IgD-negative memory B cell (primary cell): ENCODE data around the gene GCSH. TPM values are rescaled to one million over a fixed set of nuclear protein-coding genes. Genes with fewer than 3 reads are reported as not detected.
A peak's percentile ranks its signal among the peaks of the same experiment; 100 is the strongest.

Experiments
- H3K27ac Mint-ChIP-seq, 3 donors: one replicate each; pipeline ENCODE4 v1.8.0; 2020 to 2022; ENCODE audit warnings: mild to moderate bottlenecking in 3 of 3, mixed read lengths in 3 of 3, moderate library complexity in 1 of 3
- H3K27me3 Mint-ChIP-seq: one replicate; pipeline ENCODE4 v1.8.0; 2021; ENCODE audit warnings: mixed read lengths
- H3K36me3 Mint-ChIP-seq: one replicate; pipeline ENCODE4 v1.8.0; 2020; ENCODE audit warnings: mild to moderate bottlenecking, mixed read lengths
- H3K4me1 Mint-ChIP-seq, 3 donors: one replicate each; pipeline ENCODE4 v1.8.0; 2020 to 2022; ENCODE audit warnings: mixed read lengths in 3 of 3, mild to moderate bottlenecking in 1 of 3
- H3K4me3 Mint-ChIP-seq, 4 donors: one replicate each; pipeline ENCODE4 v1.8.0; 2020 to 2022; ENCODE audit warnings: mild to moderate bottlenecking in 4 of 4, mixed read lengths in 4 of 4, moderate library complexity in 3 of 4
- H3K9me3 Mint-ChIP-seq, 3 donors: one replicate each; pipeline ENCODE4 v1.8.0; 2020 to 2021; ENCODE audit warnings: mixed read lengths in 3 of 3, mild to moderate bottlenecking in 1 of 3
- polyA plus RNA-seq: library from polyadenylated mRNA; unstranded; fragments of 300-500 nt; fragmentation: Illumina TruSeq; gene quantifications from one replicate; pipeline ENCODE4 v1.2.3, GENCODE V29; 2021

The GCSH gene
- polyA plus RNA-seq, 1 donor from 2014 or later, result 6.7 TPM

GRCh38 chr16:81040842-81041241 is 55.4 kb downstream of the GCSH start:
- H3K36me3 Mint-ChIP-seq, result peaks cover 22% of the 10 kb centered on the region
- H3K4me3 Mint-ChIP-seq, result no peak overlapping the region
- H3K9me3 Mint-ChIP-seq, result no peaks in the 10 kb centered on the region
- no peak overlapping the region for H3K27ac Mint-ChIP-seq
- no peaks in the 10 kb centered on the region for H3K27me3 Mint-ChIP-seq
- peaks cover 10 to 14% (median 13%) of the 10 kb centered on the region in 3 donors for H3K4me1 Mint-ChIP-seq

- peaks cover 20% of the 10 kb centered on the region for H3K36me3 Mint-ChIP-seq
- no peaks in the 10 kb centered on the region for H3K9me3 Mint-ChIP-seq
- peak overlapping the region in 1 of 3 donors; percentile 40 for H3K27ac Mint-ChIP-seq
- H3K4me3 Mint-ChIP-seq, result no peak overlapping the region
- peaks cover 10 to 15% (median 14%) of the 10 kb centered on the region in 3 donors for H3K4me1 Mint-ChIP-seq
- no peaks in the 10 kb centered on the region for H3K27me3 Mint-ChIP-seq
Observed at GRCh38 chr16:81040131-81040530, 56.1 kb downstream of the GCSH start.

GRCh38 chr16:81036751-81037350 is 59.3 kb downstream of the GCSH start:
- peak overlapping the region in 2 of 3 donors; percentile 28 to 59 for H3K27ac Mint-ChIP-seq
- H3K36me3 Mint-ChIP-seq, result peaks cover 5% of the 10 kb centered on the region
- peak overlapping the region; percentile 82 to 95 (median 93) for H3K4me3 Mint-ChIP-seq
- peaks cover 10 to 15% (median 14%) of the 10 kb centered on the region in 3 donors for H3K4me1 Mint-ChIP-seq
- H3K27me3 Mint-ChIP-seq, result no peaks in the 10 kb centered on the region
- no peaks in the 10 kb centered on the region for H3K9me3 Mint-ChIP-seq

- Mint-ChIP-seq H3K9me3 (no peaks in the 10 kb centered on the region), H3K27me3 (no peaks in the 10 kb centered on the region), H3K4me1 (peaks cover 10 to 15% (median 14%) of the 10 kb centered on the region in 3 donors), H3K27ac (peak overlapping the region; percentile 28 to 59 (median 39)), H3K36me3 (peaks cover 5% of the 10 kb centered on the region), H3K4me3 (peak overlapping the region; percentile 82 to 95 (median 93))
Observed at GRCh38 chr16:81035975-81036750, 60.0 kb downstream of the GCSH start.

- no peaks in the 10 kb centered on the region for H3K9me3 Mint-ChIP-seq
- H3K36me3 Mint-ChIP-seq, result peaks cover 5% of the 10 kb centered on the region
- no peaks in the 10 kb centered on the region for H3K27me3 Mint-ChIP-seq
- H3K4me3 Mint-ChIP-seq, result peak within 1 kb of the TSS; percentile 82 to 95 (median 93)
- peak within 1 kb of the TSS; percentile 57 to 76 (median 59) for H3K27ac Mint-ChIP-seq
- peaks cover 10 to 15% (median 14%) of the 10 kb centered on the region in 3 donors for H3K4me1 Mint-ChIP-seq
Observed at GRCh38 chr16:81035398-81035974, 60.7 kb downstream of the GCSH start, which contains the start of gene ATMIN. ATMIN (plus strand) TSS chr16:81035842; CDS start chr16:81035871, 29 bp downstream.

Other genes starting within 250 kb of the GCSH start
- 89.9 TPM for gene CMC2, start 89.5 kb downstream of the GCSH start, polyA plus RNA-seq
- 7.8 TPM for gene CENPN, start 89.2 kb downstream of the GCSH start, polyA plus RNA-seq
- gene ATMIN, start 60.6 kb downstream of the GCSH start, polyA plus RNA-seq, result 19.5 TPM
- not detected for gene C16orf46, start 19.2 kb downstream of the GCSH start, polyA plus RNA-seq
- not detected for gene BCO1, start 142.3 kb upstream of the GCSH start, polyA plus RNA-seq
- 2.8 TPM for gene GAN, start 218.6 kb upstream of the GCSH start, polyA plus RNA-seq